Measurements from ENCODE around the gene ENTPD7. TPM values are rescaled to one million over a fixed set of nuclear protein-coding genes. Genes with fewer than 3 reads are reported as not detected.
"Not testable (repeated sequence)": the region's sequence is repeated elsewhere in the genome, so short reads cannot be mapped to it uniquely, and the experiment has no call there.

ENTPD7 gene
- total RNA-seq, 1 donor from 2014 or later = 11.0 TPM

- TF ChIP-seq CTCF (IDR thresholded peaks at IDR 0.05; ENCODE audit: partially characterized antibody, unreplicated experiment) = no peak
- peak; percentile 89 for DNase-seq
- Mint-ChIP-seq H3K4me1 (ENCODE audit: low read depth, unreplicated experiment) (peaks cover 17% of the 10 kb centered on the region), H3K27me3 (ENCODE audit: unreplicated experiment) (peaks cover 10% of the 10 kb centered on the region), H3K9me3 (ENCODE audit: unreplicated experiment) (peaks cover 5% of the 10 kb centered on the region), H3K4me3 (ENCODE audit: unreplicated experiment) (peak overlapping the region; percentile 88), H3K36me3 (ENCODE audit: unreplicated experiment) (no peaks in the 10 kb centered on the region), H3K27ac (ENCODE audit: unreplicated experiment) (peak overlapping the region; percentile 89)
Observed at GRCh38 chr10:99620711-99621453, 38.4 kb upstream of the ENTPD7 start.

- no peaks in the 10 kb centered on the region for H3K36me3 Mint-ChIP-seq (ENCODE audit: unreplicated experiment)
- no peak for DNase-seq
- H3K4me3 Mint-ChIP-seq (ENCODE audit: unreplicated experiment) = peak overlapping the region; percentile 88
- H3K9me3 Mint-ChIP-seq (ENCODE audit: unreplicated experiment) = peaks cover 5% of the 10 kb centered on the region
- peaks cover 10% of the 10 kb centered on the region for H3K27me3 Mint-ChIP-seq (ENCODE audit: unreplicated experiment)
- H3K4me1 Mint-ChIP-seq (ENCODE audit: low read depth, unreplicated experiment) = peaks cover 17% of the 10 kb centered on the region
- TF ChIP-seq CTCF (IDR thresholded peaks at IDR 0.05; ENCODE audit: partially characterized antibody, unreplicated experiment) = no peak
- H3K27ac Mint-ChIP-seq (ENCODE audit: unreplicated experiment) = peak overlapping the region; percentile 89
Observed at GRCh38 chr10:99621454-99622251, 37.7 kb upstream of the ENTPD7 start.

GRCh38 chr10:99623919-99624318 lies 35.4 kb upstream of the ENTPD7 start:
- Mint-ChIP-seq H3K27ac (ENCODE audit: unreplicated experiment) (no peak overlapping the region), H3K27me3 (ENCODE audit: unreplicated experiment) (peaks cover 10% of the 10 kb centered on the region), H3K36me3 (ENCODE audit: unreplicated experiment) (no peaks in the 10 kb centered on the region), H3K4me1 (ENCODE audit: low read depth, unreplicated experiment) (peaks cover 12% of the 10 kb centered on the region), H3K9me3 (ENCODE audit: unreplicated experiment) (peaks cover 5% of the 10 kb centered on the region), H3K4me3 (ENCODE audit: unreplicated experiment) (no peak overlapping the region)
- DNase-seq = no peak
- TF ChIP-seq CTCF (IDR thresholded peaks at IDR 0.05; ENCODE audit: partially characterized antibody, unreplicated experiment) = no peak

- H3K4me3 Mint-ChIP-seq (ENCODE audit: unreplicated experiment); DNase-seq; H3K36me3 Mint-ChIP-seq (ENCODE audit: unreplicated experiment); H3K4me1 Mint-ChIP-seq (ENCODE audit: low read depth, unreplicated experiment); H3K9me3 Mint-ChIP-seq (ENCODE audit: unreplicated experiment); H3K27ac Mint-ChIP-seq (ENCODE audit: unreplicated experiment): not testable (repeated sequence)
- H3K27me3 Mint-ChIP-seq (ENCODE audit: unreplicated experiment) = peaks cover 10% of the 10 kb centered on the region
Observed at GRCh38 chr10:99625124-99625523, 34.2 kb upstream of the ENTPD7 start.

GRCh38 chr10:99628923-99629624 lies 30.2 kb upstream of the ENTPD7 start:
- DNase-seq = no peak
- Mint-ChIP-seq H3K4me3 (ENCODE audit: unreplicated experiment) (no peak overlapping the region), H3K27me3 (ENCODE audit: unreplicated experiment) (no peaks in the 10 kb centered on the region), H3K27ac (ENCODE audit: unreplicated experiment) (no peak overlapping the region), H3K4me1 (ENCODE audit: low read depth, unreplicated experiment) (no peaks in the 10 kb centered on the region), H3K36me3 (ENCODE audit: unreplicated experiment) (no peaks in the 10 kb centered on the region), H3K9me3 (ENCODE audit: unreplicated experiment) (no peaks in the 10 kb centered on the region)
- no peak for TF ChIP-seq CTCF (IDR thresholded peaks at IDR 0.05; ENCODE audit: partially characterized antibody, unreplicated experiment)
